ENCODE results near the gene ACTR5.
A peak's percentile ranks its signal among the peaks of the same experiment; 100 is the strongest.
"Not testable (repeated sequence)": the region's sequence is repeated elsewhere in the genome, so short reads cannot be mapped to it uniquely, and the experiment has no call there.

ACTR5 gene

GRCh38 chr20:38790200-38791053 lies 42.2 kb downstream of the ACTR5 start:
- H3K4me3 ChIP-seq (ENCODE audit: low read depth, low read length) = no peak overlapping the region
- peak; percentile 73 for TF ChIP-seq CTCF (IDR thresholded peaks at IDR 0.05; ENCODE audit: insufficient read depth, low read depth, low read length, missing control alignments)
- peak; percentile 72 for DNase-seq (ENCODE audit: low read depth)

- DNase-seq (ENCODE audit: low read depth) = no peak
- no peak overlapping the region for H3K4me3 ChIP-seq (ENCODE audit: low read depth, low read length)
- no peak for TF ChIP-seq CTCF (IDR thresholded peaks at IDR 0.05; ENCODE audit: insufficient read depth, low read depth, low read length, missing control alignments)
These were observed 43.0 kb downstream of the ACTR5 start for GRCh38 chr20:38791291-38791690.

GRCh38 chr20:38791940-38792339 lies 43.7 kb downstream of the ACTR5 start:
- no peak overlapping the region for H3K4me3 ChIP-seq (ENCODE audit: low read depth, low read length)
- DNase-seq (ENCODE audit: low read depth) = no peak
- no peak for TF ChIP-seq CTCF (IDR thresholded peaks at IDR 0.05; ENCODE audit: insufficient read depth, low read depth, low read length, missing control alignments)

- not testable (repeated sequence) for H3K4me3 ChIP-seq (ENCODE audit: low read depth, low read length); DNase-seq (ENCODE audit: low read depth)
These were observed 45.8 kb downstream of the ACTR5 start for GRCh38 chr20:38794057-38794456.

- no peak for DNase-seq (ENCODE audit: low read depth)
- TF ChIP-seq CTCF (IDR thresholded peaks at IDR 0.05; ENCODE audit: insufficient read depth, low read depth, low read length, missing control alignments) = no peak
- H3K4me3 ChIP-seq (ENCODE audit: low read depth, low read length) = no peak overlapping the region
These were observed 50.0 kb downstream of the ACTR5 start for GRCh38 chr20:38798266-38798665.

GRCh38 chr20:38799203-38799602 lies 50.9 kb downstream of the ACTR5 start:
- H3K4me3 ChIP-seq (ENCODE audit: low read depth, low read length) = no peak overlapping the region
- TF ChIP-seq CTCF (IDR thresholded peaks at IDR 0.05; ENCODE audit: insufficient read depth, low read depth, low read length, missing control alignments) = no peak
- DNase-seq (ENCODE audit: low read depth) = no peak

GRCh38 chr20:38800882-38801281 lies 52.6 kb downstream of the ACTR5 start:
- TF ChIP-seq CTCF (IDR thresholded peaks at IDR 0.05; ENCODE audit: insufficient read depth, low read depth, low read length, missing control alignments) = no peak
- H3K4me3 ChIP-seq (ENCODE audit: low read depth, low read length) = no peak overlapping the region
- no peak for DNase-seq (ENCODE audit: low read depth)
